Smooth muscle cell (in vitro differentiated cells): ENCODE measurements around the gene MRPL41. TPM values are rescaled to one million over a fixed set of nuclear protein-coding genes. Genes with fewer than 3 reads are reported as not detected.

Experiments used
- DNase-seq: peaks from one replicate; lab custom pipeline; 2025; ENCODE audit not compliant: unreplicated experiment; lab: John Stamatoyannopoulos, UW
- H2AFZ ChIP-seq: fragments of 200-600 bp; sonication (generic); 2 replicates; pipeline ENCODE4 v1.6.0; 2016; ENCODE audit warnings: antibody characterized with exemption, low read depth, mild to moderate bottlenecking
- H3F3A ChIP-seq: fragments of 200-600 bp; sonication (generic); 2 replicates; pipeline ENCODE4 v1.6.0; 2017; ENCODE audit warnings: antibody characterized with exemption, low read depth
- H3K27ac ChIP-seq: fragments of 200-600 bp; sonication (generic); 2 replicates; pipeline ENCODE4 v1.5.1; 2016; ENCODE audit warnings: low read depth, mild to moderate bottlenecking
- H3K27me3 ChIP-seq: fragments of 200-600 bp; sonication (generic); 2 replicates; pipeline ENCODE4 v1.6.1; 2016; ENCODE audit warnings: low read depth, mild to moderate bottlenecking
- H3K36me3 ChIP-seq: fragments of 200-600 bp; sonication (generic); 2 replicates; pipeline ENCODE4 v1.5.1; 2016; ENCODE audit warnings: low read depth
- H3K4me1 ChIP-seq: fragments of 200-600 bp; sonication (generic); 2 replicates; pipeline ENCODE4 v1.5.1; 2016; ENCODE audit warnings: low read depth
- H3K4me2 ChIP-seq: fragments of 200-600 bp; sonication (generic); 2 replicates; pipeline ENCODE4 v1.6.0; 2016; ENCODE audit warnings: mild to moderate bottlenecking
- H3K4me3 ChIP-seq: fragments of 200-600 bp; sonication (generic); 2 replicates; pipeline ENCODE4 v1.5.1; 2016; ENCODE audit warnings: mild to moderate bottlenecking
- H3K79me2 ChIP-seq: fragments of 200-600 bp; sonication (generic); 2 replicates; pipeline ENCODE4 v1.6.0; 2016; ENCODE audit warnings: low read depth, mild to moderate bottlenecking
- H3K9ac ChIP-seq: fragments of 200-600 bp; sonication (generic); 2 replicates; pipeline ENCODE4 v1.6.0; 2016; ENCODE audit warnings: low read depth
- H3K9me3 ChIP-seq: fragments of 200-600 bp; sonication (generic); replicated peaks from 2 replicates; pipeline ENCODE4 v1.5.1; 2016; ENCODE audit warnings: low read depth
- H4K20me1 ChIP-seq: fragments of 200-600 bp; sonication (generic); 2 replicates; pipeline ENCODE4 v1.6.0; 2016; ENCODE audit warnings: low read depth
- CTCF ChIP-seq: fragments of 200-600 bp; sonication (generic); IDR thresholded peaks from 2 replicates; pipeline ENCODE4 v1.5.1; 2017; ENCODE audit warnings: borderline replicate concordance, mild to moderate bottlenecking, antibody characterized with exemption; ENCODE audit not compliant: insufficient read depth, poor library complexity, severe bottlenecking
- WGBS: methylation state at CpG from one replicate; pipeline ENCODE4 v1.1.7; 2016; ENCODE audit warnings: low lambda C conversion rate; 5-methylcytosine and 5-hydroxymethylcytosine counted together
- polyA plus RNA-seq: library from polyadenylated mRNA; unstranded; fragments of >200 nt; fragmentation: Nextera tagmentation; extraction: Ambion mirVana; gene quantifications from 2 replicates; pipeline ENCODE4 v1.2.1, GENCODE V29; 2016
- total RNA-seq: library from RNA; depleted of rRNA; stranded (reverse); fragments of >200 nt; gene quantifications from 2 replicates; pipeline ENCODE4 v1.2.3, GENCODE V29; 2014

MRPL41 gene
- total and polyA plus RNA-seq, 2 experiments from 2014 or later = 33.5 to 85.7 TPM

- no peaks in the 10 kb centered on the region for H3K36me3 ChIP-seq
- H3K4me1 ChIP-seq = no peaks in the 10 kb centered on the region
- H3K27me3 ChIP-seq = no peaks in the 10 kb centered on the region
- no peaks in the 10 kb centered on the region for H3K9me3 ChIP-seq
- no peak overlapping the region for H3K9ac ChIP-seq
- no peak overlapping the region for H3K4me3 ChIP-seq
- peaks cover 4% of the 10 kb centered on the region for H3F3A ChIP-seq
- no peaks in the 10 kb centered on the region for H4K20me1 ChIP-seq
- H2AFZ ChIP-seq = no peak overlapping the region
- WGBS = 97% methylated on average over 16 of the region's 16 CpGs
- DNase-seq = no peak
- H3K79me2 ChIP-seq = no peaks in the 10 kb centered on the region
- H3K27ac ChIP-seq = no peak overlapping the region
- H3K4me2 ChIP-seq = no peak overlapping the region
- TF ChIP-seq CTCF = no peak
Observed at GRCh38 chr9:137538058-137538457, 13.6 kb upstream of the MRPL41 start.

DNA sequence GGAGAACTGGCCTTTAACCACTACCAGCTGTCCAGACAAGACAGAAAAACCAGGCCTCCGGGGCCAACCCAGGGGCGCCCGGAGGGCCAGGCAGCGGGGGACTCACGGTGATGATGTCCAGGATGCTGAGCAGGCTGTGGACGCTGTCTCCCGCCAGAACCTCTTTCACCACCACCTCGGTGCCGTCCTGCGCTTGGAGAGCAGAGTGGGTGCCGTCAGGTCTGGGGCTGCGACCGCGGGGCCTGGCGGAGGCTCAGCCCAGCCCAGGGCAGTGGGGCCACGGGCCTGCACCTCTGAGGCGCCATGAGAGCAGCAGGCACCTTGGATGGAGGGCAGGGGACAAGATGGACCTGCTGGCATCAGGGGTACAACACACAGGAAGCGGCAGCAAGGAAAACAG, 11.1 kb upstream of the MRPL41 start:
- H3K4me3 ChIP-seq = no peak overlapping the region
- H3K9ac ChIP-seq = no peak overlapping the region
- H3K4me2 ChIP-seq = no peak overlapping the region
- no peaks in the 10 kb centered on the region for H4K20me1 ChIP-seq
- no peak overlapping the region for H2AFZ ChIP-seq
- no peaks in the 10 kb centered on the region for H3K79me2 ChIP-seq
- peaks cover 3% of the 10 kb centered on the region for H3K4me1 ChIP-seq
- no peaks in the 10 kb centered on the region for H3F3A ChIP-seq
- H3K27ac ChIP-seq = no peak overlapping the region
- H3K36me3 ChIP-seq = no peaks in the 10 kb centered on the region
- DNase-seq = no peak
- H3K9me3 ChIP-seq = no peaks in the 10 kb centered on the region
- 94% methylated on average over 18 of the region's 18 CpGs for WGBS
- TF ChIP-seq CTCF = no peak
- H3K27me3 ChIP-seq = no peaks in the 10 kb centered on the region

GRCh38 chr9:137542486-137542885, 9.2 kb upstream of the MRPL41 start:
- DNase-seq = no peak
- Histone ChIP-seq H3K4me1 (peaks cover 3% of the 10 kb centered on the region), H3K27ac (no peak overlapping the region), H3K4me2 (no peak overlapping the region), H3K9ac (no peak overlapping the region), H2AFZ (no peak overlapping the region), H4K20me1 (no peaks in the 10 kb centered on the region), H3K27me3 (no peaks in the 10 kb centered on the region), H3K9me3 (no peaks in the 10 kb centered on the region), H3K79me2 (no peaks in the 10 kb centered on the region), H3K4me3 (no peak overlapping the region), H3F3A (no peaks in the 10 kb centered on the region), H3K36me3 (no peaks in the 10 kb centered on the region)
- TF ChIP-seq CTCF = no peak
- 94% methylated on average over 20 of the region's 20 CpGs for WGBS

DNA sequence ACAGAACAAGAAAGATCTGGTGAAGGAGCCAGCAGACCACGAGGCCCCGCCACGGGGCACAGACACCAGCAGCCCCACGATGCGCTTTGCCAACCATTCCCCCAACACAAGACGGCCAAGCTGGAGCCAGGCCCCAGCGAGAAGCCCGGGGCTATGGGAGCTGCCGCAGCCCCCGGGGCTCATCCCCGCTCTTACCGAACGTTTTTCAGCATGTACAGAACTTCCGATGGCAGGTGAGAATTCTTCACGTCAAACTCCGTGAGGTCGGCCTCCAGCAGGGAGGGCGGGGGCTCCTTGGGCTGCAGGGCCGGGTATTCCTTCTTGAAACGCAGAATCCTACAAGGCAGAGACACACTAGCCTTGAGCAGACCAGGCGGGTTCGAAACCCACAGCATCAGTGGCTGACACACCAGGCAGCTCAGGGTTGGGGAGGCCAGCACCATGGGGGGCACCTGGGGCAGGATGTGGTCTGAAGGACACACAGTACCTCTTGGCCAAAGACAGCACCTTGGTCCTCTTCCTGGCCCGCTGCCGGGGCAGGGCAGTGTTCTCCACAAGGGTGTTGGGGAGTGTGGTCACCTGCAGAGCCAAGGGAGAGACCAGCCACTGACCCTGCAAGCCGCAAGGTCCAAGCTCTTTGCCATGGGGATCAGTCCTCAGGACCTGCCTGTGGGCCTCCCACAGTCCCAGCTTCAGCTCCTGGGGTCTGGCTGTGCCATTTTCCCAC, 8.3 kb upstream of the MRPL41 start:
- Histone ChIP-seq H3K9me3 (no peaks in the 10 kb centered on the region), H3K9ac (no peak overlapping the region), H3K36me3 (no peaks in the 10 kb centered on the region), H3K4me2 (peak overlapping the region; percentile 45), H3K4me3 (no peak overlapping the region), H3K27ac (no peak overlapping the region), H2AFZ (no peak overlapping the region), H3K4me1 (peaks cover 3% of the 10 kb centered on the region), H4K20me1 (no peaks in the 10 kb centered on the region), H3K27me3 (no peaks in the 10 kb centered on the region), H3F3A (no peaks in the 10 kb centered on the region), H3K79me2 (no peaks in the 10 kb centered on the region)
- DNase-seq = no peak
- no peak for TF ChIP-seq CTCF
- 97% methylated on average over 23 of the region's 25 CpGs for WGBS
